IMR-90 (cell line): ENCODE data around the gene EIF4E1B. TPM values are rescaled to one million over a fixed set of nuclear protein-coding genes. Genes with fewer than 3 reads are reported as not detected.
A peak's percentile ranks its signal among the peaks of the same experiment; 100 is the strongest.

Experiments used
- ATAC-seq: fragments of 200-7000 bp; cut with Tn5 transposase; 2 replicates; pipeline ENCODE4 v1.9.1; 2020; ENCODE audit warnings: low read depth, mild to moderate bottlenecking, moderate library complexity
- BruUV-seq: library from RNA; stranded (reverse); fragments of 400-500 nt; replicated peaks from 2 replicates; lab custom pipeline; 2021; lab: Mats Ljungman, UMichigan
- CTCF ChIA-PET: fragments of 300-600 bp; formaldehyde crosslinking; extraction: SDS; loops from one replicate; lab custom pipeline; 2021; ENCODE audit warnings: antibody characterized with exemption; lab: Yijun Ruan, JAX
- POLR2A ChIA-PET: fragments of 300-600 bp; sonication (Branson Sonifier 250); formaldehyde crosslinking; loops from one replicate; lab custom pipeline; 2022; ENCODE audit warnings: antibody characterized with exemption; ENCODE audit not compliant: unreplicated experiment; lab: Charles Lee
- DNase-seq: peaks from one replicate; pipeline ENCODE4 v3.0.0; 2013
- H2AFZ ChIP-seq: replicated peaks from 2 replicates; pipeline ENCODE3; 2013; ENCODE audit warnings: low read length, mild to moderate bottlenecking; ENCODE audit not compliant: poor library complexity
- H2AK5ac ChIP-seq: 2 replicates; pipeline ENCODE4 v1.6.1; 2013; ENCODE audit warnings: low read depth, low read length, inconsistent platforms
- H2AK9ac ChIP-seq: replicated peaks from 2 replicates; pipeline ENCODE3; 2013; ENCODE audit warnings: mild to moderate bottlenecking, low read depth, low read length, moderate library complexity; ENCODE audit not compliant: poor library complexity
- H2BK120ac ChIP-seq: 2 replicates; pipeline ENCODE4 v1.6.1; 2013; ENCODE audit warnings: low read depth, low read length, inconsistent platforms
- H2BK15ac ChIP-seq: 3 replicates; pipeline ENCODE4 v1.6.1; 2013; ENCODE audit warnings: low read depth, low read length, inconsistent platforms
- H2BK20ac ChIP-seq: 2 replicates; pipeline ENCODE4 v1.6.1; 2013; ENCODE audit warnings: low read depth, mild to moderate bottlenecking, inconsistent platforms, low read length, moderate library complexity
- H2BK5ac ChIP-seq: 2 replicates; pipeline ENCODE4 v1.6.1; 2013; ENCODE audit warnings: mild to moderate bottlenecking, low read depth, low read length, inconsistent platforms; ENCODE audit not compliant: poor library complexity, severe bottlenecking
- H3K14ac ChIP-seq: replicated peaks from 2 replicates; pipeline ENCODE4 v1.6.1; 2013; ENCODE audit warnings: low read depth, low read length, inconsistent platforms
- H3K18ac ChIP-seq: 2 replicates; pipeline ENCODE4 v1.6.1; 2013; ENCODE audit warnings: low read depth, low read length, control low read depth
- H3K23ac ChIP-seq: 2 replicates; pipeline ENCODE4 v1.6.1; 2013; ENCODE audit warnings: low read depth, low read length, inconsistent platforms
- H3K27ac ChIP-seq: 2 replicates; pipeline ENCODE4 v1.5.1; 2013; ENCODE audit warnings: mild to moderate bottlenecking, control low read depth, low read length; ENCODE audit not compliant: insufficient read depth
- H3K27me3 ChIP-seq: 2 replicates; pipeline ENCODE4 v1.6.1; 2013; ENCODE audit warnings: low read length; ENCODE audit not compliant: control insufficient read depth, insufficient read depth
- H3K36me3 ChIP-seq: 2 replicates; pipeline ENCODE4 v1.6.1; 2013; ENCODE audit warnings: low read length, mixed read lengths; ENCODE audit not compliant: control insufficient read depth, insufficient read depth
- H3K4ac ChIP-seq: 2 replicates; pipeline ENCODE4 v1.6.1; 2013; ENCODE audit warnings: low read depth, low read length, inconsistent platforms
- H3K4me1 ChIP-seq: 2 replicates; pipeline ENCODE4 v1.6.1; 2013; ENCODE audit warnings: low read length, mixed read lengths; ENCODE audit not compliant: control insufficient read depth, insufficient read depth
- H3K4me2 ChIP-seq: 2 replicates; pipeline ENCODE4 v1.6.1; 2013; ENCODE audit warnings: low read depth, mild to moderate bottlenecking, control low read depth, low read length, moderate library complexity
- H3K4me3 ChIP-seq: 2 replicates; pipeline ENCODE4 v1.5.1; 2013; ENCODE audit warnings: low read depth, mild to moderate bottlenecking, control low read depth, low read length, moderate library complexity; ENCODE audit not compliant: insufficient read depth
- H3K56ac ChIP-seq: 2 replicates; pipeline ENCODE4 v1.6.1; 2013; ENCODE audit warnings: low read length, inconsistent platforms; ENCODE audit not compliant: insufficient read depth; ENCODE audit errors: extremely low read depth
- H3K79me1 ChIP-seq, 2 experiments: 2 replicates each; pipeline ENCODE4 v1.6.1; 2013; ENCODE audit warnings: low read length in 2 of 2, inconsistent platforms in 1 of 2, low read depth in 1 of 2
- H3K9ac ChIP-seq: 2 replicates; pipeline ENCODE4 v1.6.1; 2013; ENCODE audit warnings: low read depth, low read length, control low read depth
- H3K9me1 ChIP-seq: 2 replicates; pipeline ENCODE4 v1.6.1; 2013; ENCODE audit warnings: low read length, inconsistent platforms; ENCODE audit not compliant: insufficient read depth
- H3K9me3 ChIP-seq: 2 replicates; pipeline ENCODE4 v1.6.1; 2013; ENCODE audit warnings: low read length; ENCODE audit not compliant: control insufficient read depth, insufficient read depth
- H4K20me1 ChIP-seq: 2 replicates; pipeline ENCODE4 v1.6.1; 2013; ENCODE audit warnings: low read length, inconsistent platforms; ENCODE audit not compliant: insufficient read depth
- H4K5ac ChIP-seq: 2 replicates; pipeline ENCODE4 v1.6.1; 2013; ENCODE audit warnings: mild to moderate bottlenecking, low read depth, low read length, control low read depth
- H4K8ac ChIP-seq, 2 experiments: 2 replicates each; pipeline ENCODE4 v1.6.1; 2013; ENCODE audit warnings: low read depth in 2 of 2, low read length in 2 of 2, control low read depth in 1 of 2, inconsistent platforms in 1 of 2
- H4K91ac ChIP-seq: 2 replicates; pipeline ENCODE4 v1.6.1; 2013; ENCODE audit warnings: low read depth, low read length, inconsistent platforms; ENCODE audit not compliant: insufficient read depth
- BHLHE40 ChIP-seq: fragments of 150-350 bp; IDR thresholded peaks from 2 replicates; pipeline ENCODE4 v1.6.1; 2016; ENCODE audit warnings: mild to moderate bottlenecking, low read depth, low read length
- CEBPB ChIP-seq: IDR thresholded peaks from 2 replicates; pipeline ENCODE4 v1.6.1; 2012; ENCODE audit warnings: low read depth, low read length, improper control_type of control experiment
- CHD1 ChIP-seq: IDR thresholded peaks from 2 replicates; pipeline ENCODE4 v1.6.1; 2012; ENCODE audit warnings: low read depth, low read length, improper control_type of control experiment
- CTCF ChIP-seq: conservative IDR thresholded peaks from 2 replicates; pipeline ENCODE4 v1.5.1; 2012; ENCODE audit warnings: mild to moderate bottlenecking, low read depth, low read length, improper control_type of control experiment
- ELK1 ChIP-seq: fragments of 150-350 bp; IDR thresholded peaks from 2 replicates; pipeline ENCODE4 v1.6.1; 2016; ENCODE audit warnings: low read depth, mild to moderate bottlenecking, low read length, moderate library complexity, borderline replicate concordance
- FOS ChIP-seq: fragments of 150-350 bp; IDR thresholded peaks from 2 replicates; pipeline ENCODE4 v1.6.1; 2016; ENCODE audit warnings: low read depth, low read length
- MAFK ChIP-seq: IDR thresholded peaks from 2 replicates; pipeline ENCODE4 v1.6.1; 2012; ENCODE audit warnings: low read depth, low read length, improper control_type of control experiment
- MAZ ChIP-seq: IDR thresholded peaks from 2 replicates; pipeline ENCODE4 v1.6.1; 2012; ENCODE audit warnings: low read depth, mild to moderate bottlenecking, low read length, improper control_type of control experiment, moderate library complexity, borderline replicate concordance
- MXI1 ChIP-seq: IDR thresholded peaks from 2 replicates; pipeline ENCODE4 v1.6.1; 2012; ENCODE audit warnings: low read depth, mild to moderate bottlenecking, low read length, moderate library complexity, borderline replicate concordance
- NFE2L2 ChIP-seq: fragments of 150-350 bp; IDR thresholded peaks from 2 replicates; pipeline ENCODE4 v1.6.1; 2016; ENCODE audit warnings: low read depth, mild to moderate bottlenecking, low read length
- POLR2A ChIP-seq: IDR thresholded peaks from 2 replicates; pipeline ENCODE4 v1.6.1; 2012; ENCODE audit warnings: mild to moderate bottlenecking, low read depth, low read length
- RAD21 ChIP-seq: IDR thresholded peaks from 2 replicates; pipeline ENCODE4 v1.6.1; 2012; ENCODE audit warnings: low read length, improper control_type of control experiment
- RCOR1 ChIP-seq: IDR thresholded peaks from 2 replicates; pipeline ENCODE4 v1.6.1; 2012; ENCODE audit warnings: mild to moderate bottlenecking, low read length, improper control_type of control experiment; ENCODE audit not compliant: insufficient replicate concordance
- RFX5 ChIP-seq: IDR thresholded peaks from 2 replicates; pipeline ENCODE4 v1.8.0; 2012; ENCODE audit warnings: low read depth, mild to moderate bottlenecking, low read length, moderate library complexity
- SMC3 ChIP-seq: fragments of 150-350 bp; IDR thresholded peaks from 2 replicates; pipeline ENCODE4 v1.6.1; 2016; ENCODE audit warnings: low read depth, mild to moderate bottlenecking, antibody characterized with exemption, low read length, moderate library complexity
- USF2 ChIP-seq: fragments of 150-350 bp; IDR thresholded peaks from 2 replicates; pipeline ENCODE4 v1.6.1; 2017; ENCODE audit warnings: mild to moderate bottlenecking, antibody characterized with exemption, low read length, low read depth
- WGBS, 2 experiments: methylation state at CpG; one replicate each; pipeline versions ENCODE4 v1.1.5 to v1.1.7; 2013; ENCODE audit warnings: missing lambda C conversion rate in 2 of 2; ENCODE audit not compliant: insufficient read length in 1 of 2; ENCODE audit errors: extremely low coverage in 2 of 2; 5-methylcytosine and 5-hydroxymethylcytosine counted together
- dilution Hi-C: fragments of 300-500 bp; cut with HindIII; formaldehyde crosslinking; loops from one replicate; pipeline ENCODE4 v1.14.3; 2018; ENCODE audit warnings: low sequenced_read_pairs; ENCODE audit not compliant: unreplicated experiment
- in situ Hi-C: fragments of 300-500 bp; cut with MboI; formaldehyde crosslinking; loops from 3 replicates; pipeline ENCODE4 v1.14.3; 2019; ENCODE audit warnings: low sequenced_read_pairs, inconsistent platforms, mixed read lengths
- intact Hi-C: fragments of 100-400 bp; cut with micrococcal nuclease; formaldehyde crosslinking; loops from 2 replicates; pipeline ENCODE4 v1.10.0; 2022
- polyA plus RNA-seq, 3 experiments: library from polyadenylated mRNA; depleted of rRNA; stranded (reverse); fragments of >200 nt; gene quantifications; 2 replicates each; pipeline ENCODE4 v1.2.3, GENCODE V29; 2012; ENCODE audit warnings: low replicate concordance in 1 of 3
- total RNA-seq: library from RNA; depleted of rRNA; stranded (reverse); fragments of >200 nt; gene quantifications from 2 replicates; pipeline ENCODE4 v1.2.3, GENCODE V29; 2012

EIF4E1B gene
- total and polyA plus RNA-seq, 2 of the 4 experiments (the other 2 are of a cell fraction), result not detected

DNA sequence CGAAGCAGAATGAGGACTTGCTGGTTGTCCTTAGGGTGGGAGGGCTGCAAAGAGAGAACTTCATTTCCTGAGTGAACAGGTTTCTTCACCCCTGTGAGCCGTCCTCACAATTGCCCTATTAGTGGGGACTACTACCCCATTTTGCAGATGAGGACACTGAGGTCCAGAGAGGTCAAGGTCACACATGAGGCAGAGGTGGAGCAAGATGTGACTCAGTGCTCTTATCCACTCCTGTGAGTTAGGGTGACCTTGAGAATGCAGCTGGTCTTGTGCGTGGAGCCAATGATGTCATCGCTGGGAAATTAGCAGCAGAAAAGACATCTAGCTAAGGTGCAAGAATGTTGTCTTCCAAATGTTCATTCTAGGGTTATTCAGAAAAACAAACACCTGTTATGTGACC, 47.4 kb upstream of the EIF4E1B start:
- Histone ChIP-seq H3K9ac (no peak overlapping the region), H3K56ac (no peak overlapping the region), H3K27me3 (no peaks in the 10 kb centered on the region; the same call in 1 of the 2 replicates), H2AK5ac (no peak overlapping the region), H2AK9ac (no peak overlapping the region), H4K20me1 (no peaks in the 10 kb centered on the region), H3K4ac (no peak overlapping the region), H2BK15ac (no peak overlapping the region), H3K79me1 (no peaks in the 10 kb centered on the region; a peak in 1 of 4 replicates), H2BK5ac (no peak overlapping the region), H3K36me3 (no peaks in the 10 kb centered on the region), H2AFZ (no peak overlapping the region), H2BK120ac (no peak overlapping the region), H3K4me3 (no peak overlapping the region), H3K27ac (no peak overlapping the region), H4K91ac (no peak overlapping the region), H3K9me3 (peaks cover 9% of the 10 kb centered on the region; the same call in 1 of the 2 replicates), H4K5ac (no peak overlapping the region), H3K18ac (no peak overlapping the region), H3K14ac (no peak overlapping the region), H3K4me1 (peaks cover 7% of the 10 kb centered on the region), H3K9me1 (peaks cover 10% of the 10 kb centered on the region), H3K4me2 (no peak overlapping the region), H4K8ac (no peak overlapping the region), H2BK20ac (no peak overlapping the region), H3K23ac (no peak overlapping the region)
- no TSS peak for BruUV-seq
- DNase-seq, result peak; percentile 31
- POLR2A ChIA-PET, result no interaction called here
- in situ Hi-C loops (no loop called here), dilution Hi-C loops (no loop called here), intact Hi-C loops (no loop called here)
- WGBS, 2 experiments, result 100% methylated on average over 1 of the region's 4 CpGs; no CpG with 5 or more reads in 1 of the 2 experiments
- ATAC-seq, result no peak
- TF ChIP-seq RCOR1 (no peak), USF2 (no peak), RFX5 (no peak), CEBPB (no peak), SMC3 (no peak), NFE2L2 (no peak), RAD21 (no peak), ELK1 (no peak), BHLHE40 (no peak), CHD1 (no peak), CTCF (no peak), MAZ (no peak), MXI1 (no peak), POLR2A (no peak), MAFK (no peak), FOS (no peak)
- CTCF ChIA-PET, result no interaction called here
